ENCODE measurements around the gene C1orf159. TPM values are rescaled to one million over a fixed set of nuclear protein-coding genes. Genes with fewer than 3 reads are reported as not detected.

Gene C1orf159
- total and polyA plus RNA-seq, 10 of the 15 experiments (the other 5 are each of a cell fraction or from before 2014, with no cell fraction given), result 0.11 to 23.4 (median 8.0) TPM

DNA sequence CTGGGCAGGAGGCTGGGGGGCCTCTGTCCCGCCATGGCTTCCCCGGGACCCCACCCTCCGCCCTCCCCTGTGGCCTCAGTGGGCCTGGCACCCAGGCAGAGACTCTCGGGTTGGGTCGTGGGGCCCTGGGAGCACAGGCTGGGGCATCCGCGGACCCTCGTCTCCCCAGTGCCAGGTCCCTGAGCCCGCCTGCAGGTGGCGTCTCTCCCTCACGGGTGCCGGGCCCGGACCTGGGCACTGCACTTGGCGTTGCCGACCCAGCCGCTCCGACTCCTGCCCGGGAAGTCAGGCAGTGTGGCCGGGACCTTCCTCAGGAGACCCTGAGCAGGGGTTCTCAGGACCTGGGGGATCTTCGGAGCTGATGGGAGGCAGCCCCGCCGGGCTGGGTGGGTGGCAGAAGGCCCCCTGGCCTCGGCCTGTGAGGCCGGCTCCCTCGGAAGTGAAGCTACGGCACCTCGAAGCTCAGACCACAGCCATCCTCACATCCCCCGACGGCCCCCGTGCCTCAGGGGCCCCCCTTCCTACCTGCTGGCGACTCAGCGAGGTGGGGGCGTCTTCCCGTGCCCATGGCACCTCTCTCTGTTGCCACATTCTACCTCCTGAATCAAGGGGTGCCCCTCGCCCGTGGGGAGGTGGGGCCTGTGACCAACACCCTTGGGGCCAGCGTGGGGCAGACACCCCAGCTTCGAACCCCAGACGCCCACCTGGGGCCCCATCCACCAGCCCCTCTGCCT, 6.4 kb upstream of the C1orf159 start (continued):
- TF ChIP-seq CEBPZ (IDR thresholded peaks at IDR 0.05; ENCODE audit: low read depth, low read length) (no peak), ZBTB33 (IDR thresholded peaks at IDR 0.05) (no peak), CBX3 (IDR thresholded peaks at IDR 0.05; ENCODE audit: borderline replicate concordance, low read depth) (no peak), SMAD5 (IDR thresholded peaks at IDR 0.05; ENCODE audit: low read depth) (no peak), JUNB (IDR thresholded peaks at IDR 0.05) (no peak), PRDM15 (CRISPR knock-in tag; IDR thresholded peaks at IDR 0.05) (no peak), NFYA (IDR thresholded peaks at IDR 0.05; ENCODE audit: borderline replicate concordance, low read depth, low read length) (no peak), PAX5 (IDR thresholded peaks at IDR 0.05; ENCODE audit: borderline replicate concordance, low read depth, low read length) (peak; percentile 29; the same call in 1 of the 2 replicates), RUNX3 (IDR thresholded peaks at IDR 0.05; ENCODE audit: low read length) (no peak), TCF7 (IDR thresholded peaks at IDR 0.05; ENCODE audit: borderline replicate concordance) (no peak), MLLT1 (IDR thresholded peaks at IDR 0.05) (no peak), NFYB (IDR thresholded peaks at IDR 0.05; ENCODE audit: insufficient read depth, low read depth, low read length) (no peak), CEBPB (IDR thresholded peaks at IDR 0.05; ENCODE audit: borderline replicate concordance in 1 of 2, low read depth in 2 of 2, low read length in 2 of 2) (no peak), DPF2 (IDR thresholded peaks at IDR 0.05) (no peak), SMC3 (IDR thresholded peaks at IDR 0.05; ENCODE audit: borderline replicate concordance, low read length) (peak; percentile 98), ZZZ3 (IDR thresholded peaks at IDR 0.05; ENCODE audit: control insufficient read depth, insufficient read length, low read depth) (no peak), ATF3 (IDR thresholded peaks at IDR 0.05; ENCODE audit: borderline replicate concordance, extremely low read depth, low read depth, low read length) (no peak), MYB (IDR thresholded peaks at IDR 0.05; ENCODE audit: borderline replicate concordance, low read depth, low read length) (no peak), POLR2AphosphoS5 (IDR thresholded peaks at IDR 0.05; ENCODE audit: low read length) (no peak), YY1 (IDR thresholded peaks at IDR 0.05; ENCODE audit: low read depth, low read length) (peak; percentile 74)

Measured in GM12878 (cell line).